GM12864 (cell line): ENCODE results near the gene DYRK1A.

Experiments
- DNase-seq: peaks from one replicate; pipeline ENCODE4 v3.0.0-alpha.2; 2011; ENCODE audit warnings: low read depth
- H3K4me3 ChIP-seq: 2 replicates; pipeline ENCODE4 v1.5.1; 2011; ENCODE audit warnings: mild to moderate bottlenecking, low read depth, low read length, control low read depth
- CTCF ChIP-seq: IDR thresholded peaks from 2 replicates; pipeline ENCODE4 v1.5.1; 2011; ENCODE audit warnings: low read depth, mild to moderate bottlenecking, moderate library complexity, low read length, control low read depth, inconsistent platforms; ENCODE audit errors: missing control alignments

The DYRK1A gene

GRCh38 chr21:37435120-37435519 is 68.5 kb downstream of the DYRK1A start:
- DNase-seq: no peak
- TF ChIP-seq CTCF: no peak

GRCh38 chr21:37435711-37436110 is 69.1 kb downstream of the DYRK1A start:
- no peak for TF ChIP-seq CTCF
- no peak overlapping the region for H3K4me3 ChIP-seq
- DNase-seq: no peak

More at GRCh38 chr21:37435120-37435519, 68.5 kb downstream of the DYRK1A start:
- no peak overlapping the region for H3K4me3 ChIP-seq

DNA sequence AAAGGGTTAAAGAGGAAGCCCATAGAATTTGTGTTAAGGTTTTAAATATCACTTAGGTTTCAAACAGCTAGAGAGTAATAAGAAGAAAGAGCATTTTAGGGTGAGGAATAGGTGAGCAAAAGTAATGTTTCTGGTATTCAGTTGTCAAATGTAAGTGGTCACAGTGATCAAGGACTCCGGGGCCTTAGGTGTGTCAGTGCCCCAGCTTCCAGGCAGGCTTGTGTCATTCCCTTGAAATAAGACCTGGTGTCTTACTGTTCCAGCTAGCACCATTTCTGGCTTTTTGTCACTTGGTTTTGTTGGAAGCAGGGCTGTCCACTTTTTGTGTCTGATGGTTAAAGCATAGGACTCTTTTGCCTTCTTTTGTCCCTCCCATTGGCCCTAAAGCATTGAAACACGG is 69.6 kb downstream of the DYRK1A start:
- TF ChIP-seq CTCF: no peak
- DNase-seq: no peak
- no peak overlapping the region for H3K4me3 ChIP-seq

- DNase-seq: no peak
- no peak overlapping the region for H3K4me3 ChIP-seq
- no peak for TF ChIP-seq CTCF
Measured at GRCh38 chr21:37437376-37438080, 71.0 kb downstream of the DYRK1A start.

DNA sequence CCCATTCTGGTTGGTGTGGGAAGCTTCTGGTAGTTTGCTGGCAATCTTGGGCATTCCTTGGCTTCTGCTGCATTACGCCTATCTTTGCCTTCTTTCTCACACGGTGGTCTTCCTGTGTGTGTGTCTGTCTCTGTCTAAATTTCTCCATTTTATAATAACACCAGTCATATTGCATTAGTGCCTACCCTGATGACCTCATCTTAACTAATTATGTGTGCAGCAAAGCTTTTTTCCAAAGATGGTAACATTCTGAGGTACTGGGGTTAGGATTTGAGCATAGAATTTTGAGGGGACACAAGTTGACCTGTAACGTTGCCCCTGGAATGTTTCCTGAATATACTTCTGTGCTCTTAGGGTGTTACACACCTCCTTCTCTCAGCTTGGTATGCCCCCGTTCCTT is 77.1 kb downstream of the DYRK1A start:
- DNase-seq: no peak
- no peak overlapping the region for H3K4me3 ChIP-seq
- TF ChIP-seq CTCF: no peak

- no peak for DNase-seq
- no peak overlapping the region for H3K4me3 ChIP-seq
- TF ChIP-seq CTCF: no peak
Measured at GRCh38 chr21:37445228-37445627, 78.7 kb downstream of the DYRK1A start.

GRCh38 chr21:37446552-37446951 is 80.0 kb downstream of the DYRK1A start:
- no peak for TF ChIP-seq CTCF
- DNase-seq: no peak
- no peak overlapping the region for H3K4me3 ChIP-seq
